Globus pallidus (tissue), 1 donor: ENCODE measurements around the gene NAV2.

Source experiments
- DNase-seq: peaks from one replicate; pipeline ENCODE4 v3.0.0-alpha.2; 2015; ENCODE audit warnings: low spot score

Gene NAV2

GRCh38 chr11:20089367-20089766, 376.7 kb downstream of the NAV2 start:
- no peak for DNase-seq

GRCh38 chr11:20089796-20090653, 377.4 kb downstream of the NAV2 start:
- no peak for DNase-seq

GRCh38 chr11:20090654-20091374, 378.2 kb downstream of the NAV2 start:
- no peak for DNase-seq

- DNase-seq: no peak
Observed at GRCh38 chr11:20093775-20094174, 381.1 kb downstream of the NAV2 start.

GRCh38 chr11:20095189-20095588, 382.6 kb downstream of the NAV2 start:
- no peak for DNase-seq

- DNase-seq: no peak
Observed at GRCh38 chr11:20097319-20098221, 384.9 kb downstream of the NAV2 start.

GRCh38 chr11:20099527-20099926, 386.9 kb downstream of the NAV2 start:
- DNase-seq: no peak

- no peak for DNase-seq
Observed at GRCh38 chr11:20102397-20102796, 389.8 kb downstream of the NAV2 start.

- no peak for DNase-seq
Observed at GRCh38 chr11:20103281-20103680, 390.6 kb downstream of the NAV2 start.

GRCh38 chr11:20105427-20105826, 392.8 kb downstream of the NAV2 start:
- no peak for DNase-seq

- DNase-seq: no peak
Observed at GRCh38 chr11:20109731-20110445, 397.3 kb downstream of the NAV2 start.

- DNase-seq: no peak
Observed at GRCh38 chr11:20110908-20111669, 398.5 kb downstream of the NAV2 start.

GRCh38 chr11:20111871-20112270, 399.2 kb downstream of the NAV2 start:
- no peak for DNase-seq

- peak; percentile 77 for DNase-seq
Observed at GRCh38 chr11:20112291-20113148, 399.9 kb downstream of the NAV2 start.

GRCh38 chr11:20113149-20113438, 400.5 kb downstream of the NAV2 start:
- DNase-seq: no peak

- no peak for DNase-seq
Observed at GRCh38 chr11:20114588-20114987, 402.0 kb downstream of the NAV2 start.

GRCh38 chr11:20116825-20117224, 404.2 kb downstream of the NAV2 start:
- DNase-seq: no peak

- DNase-seq: no peak
Observed at GRCh38 chr11:20117291-20117690, 404.7 kb downstream of the NAV2 start.

- no peak for DNase-seq
Observed at GRCh38 chr11:20118209-20118608, 405.6 kb downstream of the NAV2 start.

- DNase-seq: no peak
Observed at GRCh38 chr11:20119315-20119714, 406.7 kb downstream of the NAV2 start.
